A549 (cell line): ENCODE results near the gene VAMP4. TPM values are rescaled to one million over a fixed set of nuclear protein-coding genes. Genes with fewer than 3 reads are reported as not detected.

Experiments
- ATAC-seq, 2 experiments: fragments of 200-7000 bp in 1 of 2; fragments of >200 bp in 1 of 2; cut with Nextera tagmentation in 1 of 2; cut with Tn5 transposase in 1 of 2; 3 replicates each; pipeline versions ENCODE4 v1.8.0 to v1.9.1; 2018 to 2020; ENCODE audit warnings: mild to moderate bottlenecking in 1 of 2, moderate library complexity in 1 of 2
- CTCF ChIA-PET: fragments of 300-600 bp; sonication (Branson Sonifier 250); formaldehyde crosslinking; extraction: SDS; loops from one replicate; lab custom pipeline; 2021; ENCODE audit warnings: antibody characterized with exemption, inconsistent platforms; lab: Yijun Ruan, JAX
- POLR2A ChIA-PET: fragments of 350-600 bp; formaldehyde crosslinking; extraction: SDS; loops from one replicate; lab custom pipeline; 2021; ENCODE audit warnings: antibody characterized with exemption, inconsistent platforms; lab: Yijun Ruan, JAX
- DNase-seq, 2 experiments: peaks; one replicate each; pipeline versions ENCODE4 v3.0.0 to v3.0.0-alpha.2; 2011 to 2016; ENCODE audit warnings: low read depth in 1 of 2, low spot score in 1 of 2
- FAIRE-seq: peaks from 2 replicates; lab custom pipeline; 2011; peaks lifted over from hg19 to GRCh38; lab: Jason Lieb, UNC
- H3K27ac ChIP-seq, 2 experiments: fragments of >200 bp; sonication (Bioruptor Twin); formaldehyde crosslinking; 3 replicates each; pipeline ENCODE4 v1.5.1; 2016 to 2017
- H3K4me1 ChIP-seq: fragments of >200 bp; sonication (Bioruptor Twin); formaldehyde crosslinking; 3 replicates; pipeline ENCODE4 v1.6.1; 2016
- H3K4me2 ChIP-seq: fragments of >200 bp; sonication (Bioruptor Twin); formaldehyde crosslinking; 3 replicates; pipeline ENCODE4 v1.6.1; 2016
- H3K4me3 ChIP-seq: fragments of >200 bp; sonication (Bioruptor Twin); formaldehyde crosslinking; 3 replicates; pipeline ENCODE4 v1.5.1; 2016
- H3K9me3 ChIP-seq: fragments of >200 bp; sonication (Bioruptor Twin); formaldehyde crosslinking; 3 replicates; pipeline ENCODE4 v1.6.1; 2016
- CBX8 ChIP-seq: fragments of 200-600 bp; sonication (generic); IDR thresholded peaks from 2 replicates; pipeline ENCODE4 v1.6.1; 2016
- CHD2 ChIP-seq: fragments of 150-350 bp; IDR thresholded peaks from 2 replicates; pipeline ENCODE4 v1.6.1; 2014; ENCODE audit warnings: low read length; ENCODE audit not compliant: partially characterized antibody
- ELK1 ChIP-seq: fragments of 150-350 bp; IDR thresholded peaks from 2 replicates; pipeline ENCODE4 v1.6.1; 2014; ENCODE audit warnings: low read depth, mild to moderate bottlenecking, low read length
- FOXS1 ChIP-seq: fragments of 250-450 bp; sonication (Bioruptor Pico); IDR thresholded peaks from 2 replicates; pipeline ENCODE4 v1.5.0; 2020; ENCODE audit warnings: mild to moderate bottlenecking, moderate library complexity
- HOXA7 ChIP-seq: fragments of 250-450 bp; sonication (Bioruptor Pico); IDR thresholded peaks from 2 replicates; pipeline ENCODE4 v1.5.0; 2020; ENCODE audit warnings: mild to moderate bottlenecking, moderate library complexity
- HOXB5 ChIP-seq: fragments of 250-450 bp; sonication (Bioruptor Pico); IDR thresholded peaks from 2 replicates; pipeline ENCODE4 v1.5.0; 2020; ENCODE audit warnings: mild to moderate bottlenecking, moderate library complexity
- JUN ChIP-seq, 2 experiments: fragments of >200 bp; sonication (Bioruptor Twin); formaldehyde crosslinking; IDR thresholded peaks; 2 replicates in 1 of 2; 3 replicates in 1 of 2; pipeline ENCODE4 v1.6.1; 2016 to 2017
- JUNB ChIP-seq: fragments of >200 bp; sonication (Bioruptor Twin); formaldehyde crosslinking; IDR thresholded peaks from 2 replicates; pipeline ENCODE4 v1.6.1; 2016
- KDM1A ChIP-seq: fragments of 200-600 bp; sonication (generic); IDR thresholded peaks from 2 replicates; pipeline ENCODE4 v1.6.1; 2016; ENCODE audit warnings: low read depth, mild to moderate bottlenecking
- MAFK ChIP-seq: fragments of 450-650 bp; IDR thresholded peaks from 2 replicates; pipeline ENCODE4 v1.6.1; 2014; ENCODE audit not compliant: partially characterized antibody
- MAZ ChIP-seq: fragments of 150-350 bp; IDR thresholded peaks from 2 replicates; pipeline ENCODE4 v1.6.1; 2014; ENCODE audit warnings: antibody characterized with exemption, low read depth, low read length, borderline replicate concordance
- MYC ChIP-seq: IDR thresholded peaks from 2 replicates; pipeline ENCODE4 v1.6.1; 2012; ENCODE audit warnings: mild to moderate bottlenecking, inconsistent platforms, low read length, improper control_type of control experiment, borderline replicate concordance
- PBX3 ChIP-seq: IDR thresholded peaks from 2 replicates; pipeline ENCODE4 v1.6.1; 2012
- POLR2AphosphoS2 ChIP-seq: conservative IDR thresholded peaks from 2 replicates; pipeline ENCODE4 v1.6.1; 2012; ENCODE audit warnings: low read length, improper control_type of control experiment, inconsistent platforms
- RAD21 ChIP-seq, 2 experiments: fragments of >200 bp in 1 of 2; sonication (Bioruptor Twin) in 1 of 2; formaldehyde crosslinking in 1 of 2; IDR thresholded peaks in 1 of 2; conservative IDR thresholded peaks in 1 of 2; 2 replicates in 1 of 2; 3 replicates in 1 of 2; pipeline ENCODE4 v1.6.1; 2012 to 2018; ENCODE audit warnings: inconsistent platforms in 1 of 2
- RNF2 ChIP-seq: fragments of 200-600 bp; sonication (generic); IDR thresholded peaks from 2 replicates; pipeline ENCODE4 v1.6.1; 2016; ENCODE audit warnings: low read depth, mild to moderate bottlenecking, antibody characterized with exemption, moderate library complexity, borderline replicate concordance
- SREBF2 ChIP-seq: fragments of 450-650 bp; IDR thresholded peaks from 2 replicates; pipeline ENCODE4 v1.6.1; 2014; ENCODE audit warnings: mild to moderate bottlenecking, moderate library complexity
- TFCP2L1 ChIP-seq: fragments of 250-450 bp; sonication (Bioruptor Pico); IDR thresholded peaks from 2 replicates; pipeline ENCODE4 v1.5.0; 2021; ENCODE audit warnings: mild to moderate bottlenecking
- USF2 ChIP-seq: fragments of 450-650 bp; IDR thresholded peaks from 2 replicates; pipeline ENCODE4 v1.6.1; 2014; ENCODE audit warnings: antibody characterized with exemption
- ZNF302 ChIP-seq: fragments of 250-450 bp; sonication (Bioruptor Pico); IDR thresholded peaks from 2 replicates; pipeline ENCODE4 v1.9.0; 2021; ENCODE audit warnings: inconsistent platforms, mild to moderate bottlenecking, moderate library complexity
- WGBS: methylation state at CpG from one replicate; pipeline ENCODE4 v1.1.6; 2017; ENCODE audit errors: missing lambda C conversion rate; 5-methylcytosine and 5-hydroxymethylcytosine counted together
- polyA plus RNA-seq, 4 experiments: library from polyadenylated mRNA; depleted of rRNA in 3 of 4; stranded (reverse); fragments of >200 nt; fragmentation: RNase III in 1 of 4; extraction: RNeasy Plus Mini Kit Qiagen cat#74134 plus additional on column Dnase treatment in 1 of 4; gene quantifications; 2 replicates in 3 of 4; 3 replicates in 1 of 4; pipeline ENCODE4 v1.2.3, GENCODE V29; 2011 to 2017

Gene VAMP4
- polyA plus RNA-seq, 2 of the 4 experiments (the other 2 are of a cell fraction) = 4.3 to 9.3 TPM

GRCh38 chr1:171753182-171753581 lies 11.3 kb upstream of the VAMP4 start:
- POLR2A ChIA-PET = no interaction called here
- FAIRE-seq = no peak
- peaks cover 8% of the 10 kb centered on the region; the same call in 2 of the 3 replicates for H3K9me3 ChIP-seq
- no peak for TF ChIP-seq MAFK
- TF ChIP-seq CHD2 = no peak
- no peak for TF ChIP-seq POLR2AphosphoS2
- no peak for TF ChIP-seq RAD21 (conservative IDR thresholded peaks at IDR 0.05 in 1 of 2, IDR thresholded peaks at IDR 0.05 in 1 of 2)
- TF ChIP-seq FOXS1 (CRISPR knock-in tag) = no peak
- TF ChIP-seq JUNB = no peak
- TF ChIP-seq JUN (IDR thresholded peaks at IDR 0.05) = no peak
- no peak for TF ChIP-seq MYC
- TF ChIP-seq HOXA7 = no peak
- no peak for TF ChIP-seq HOXB5 (CRISPR knock-in tag)
- TF ChIP-seq, all 56 proteins: peak for 0
- 74% methylated on average over 2 of the region's 2 CpGs for WGBS
- no peak for ATAC-seq
- Histone ChIP-seq H3K4me3 (no peak overlapping the region), H3K4me1 (no peaks in the 10 kb centered on the region), H3K27ac (no peak overlapping the region), H3K4me2 (no peak overlapping the region)
- CTCF ChIA-PET = no interaction called here
- no peak for DNase-seq

GRCh38 chr1:171751221-171751620 lies 9.4 kb upstream of the VAMP4 start:
- TF ChIP-seq MYC = no peak
- no peak for TF ChIP-seq MAZ
- no peak for TF ChIP-seq USF2
- TF ChIP-seq CHD2 = no peak
- no peak for TF ChIP-seq ELK1
- no peak for TF ChIP-seq KDM1A
- TF ChIP-seq PBX3 = no peak
- no peak for TF ChIP-seq CBX8
- TF ChIP-seq SREBF2 = no peak
- CTCF ChIA-PET = no interaction called here
- WGBS = 87% methylated on average over 6 of the region's 6 CpGs

GRCh38 chr1:171748651-171749050 lies 6.8 kb upstream of the VAMP4 start:
- H3K4me1 ChIP-seq = peaks cover 2% of the 10 kb centered on the region; the same call in 2 of the 3 replicates
- WGBS = 28% methylated on average over 3 of the region's 3 CpGs
- no peak for DNase-seq
- no peaks in the 10 kb centered on the region for H3K9me3 ChIP-seq
- H3K4me3 ChIP-seq = no peak overlapping the region
- H3K27ac ChIP-seq = no peak overlapping the region
- POLR2A ChIA-PET = no interaction called here
- TF ChIP-seq RNF2 (no peak), POLR2AphosphoS2 (no peak), ZNF302 (CRISPR knock-in tag) (no peak), TFCP2L1 (CRISPR knock-in tag) (no peak)
- CTCF ChIA-PET = no interaction called here
- no peak for ATAC-seq
- H3K4me2 ChIP-seq = no peak overlapping the region
- FAIRE-seq = no peak

More at GRCh38 chr1:171751221-171751620, 9.4 kb upstream of the VAMP4 start:
- no peak for DNase-seq
- POLR2A ChIA-PET = no interaction called here
- Histone ChIP-seq H3K4me3 (no peak overlapping the region), H3K4me2 (no peak overlapping the region), H3K9me3 (no peaks in the 10 kb centered on the region), H3K4me1 (no peaks in the 10 kb centered on the region), H3K27ac (no peak overlapping the region)
- no peak for FAIRE-seq
- no peak for ATAC-seq
